ENCODE measurements around the gene SRPRB. TPM values are rescaled to one million over a fixed set of nuclear protein-coding genes. Genes with fewer than 3 reads are reported as not detected.

SRPRB gene
- total RNA-seq, 1 experiment from 2014 or later = 54.8 TPM

DNA sequence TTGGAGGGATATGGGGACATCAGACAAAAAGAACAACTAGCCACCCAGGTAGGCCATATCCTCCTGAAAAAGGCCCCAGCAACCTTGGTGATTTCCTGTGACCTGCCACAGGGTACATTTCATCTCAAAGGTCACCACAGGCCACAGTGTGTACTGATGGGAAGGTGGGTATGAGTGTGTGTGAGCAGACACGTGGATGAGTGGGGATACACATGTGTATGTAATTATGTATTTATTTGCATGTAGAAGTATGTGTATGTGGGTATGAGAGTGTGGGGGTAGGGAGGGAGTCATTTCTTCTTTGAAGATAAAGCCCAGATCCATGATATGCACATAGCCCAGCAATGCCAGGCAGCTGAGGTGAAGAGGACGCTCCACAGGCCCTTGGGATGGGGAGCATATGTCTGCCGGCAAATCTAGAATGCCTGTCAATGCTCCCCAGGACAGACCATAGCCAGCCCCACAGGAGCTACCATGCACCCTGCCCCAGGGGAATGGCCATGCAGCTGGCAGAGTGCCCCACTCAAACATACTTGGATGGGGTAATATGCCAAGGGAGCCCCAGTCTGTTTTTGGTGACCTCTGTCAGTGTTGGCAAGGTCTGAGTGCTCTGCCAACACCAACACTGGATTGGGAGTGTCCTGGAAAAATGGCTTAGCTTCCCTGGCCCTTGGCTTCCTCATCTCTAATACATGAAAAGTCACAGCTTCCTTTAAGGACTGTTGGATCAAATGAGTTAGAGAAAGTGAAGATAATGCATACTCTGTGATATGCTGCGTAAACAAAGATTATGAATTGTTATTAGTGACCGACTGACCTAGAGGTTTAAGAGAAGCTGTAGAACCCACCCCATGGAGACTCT lies 47.7 kb downstream of the SRPRB start:
- no peak overlapping the region for H3K18ac ChIP-seq (ENCODE audit: insufficient read length, low read depth, low read length)
- H2BK12ac ChIP-seq (ENCODE audit: insufficient read length, low read depth, low read length) = no peak overlapping the region
- H3K4ac ChIP-seq (ENCODE audit: low read depth, low read length) = no peak overlapping the region
- Mint-ChIP-seq H3K27ac (no peak overlapping the region), H3K4me3 (no peak overlapping the region), H3K36me3 (ENCODE audit: insufficient read depth in 1 of 3, low read depth in 3 of 3) (no peaks in the 10 kb centered on the region; a peak in 1 of 7 replicates), H3K27me3 (ENCODE audit: low read depth) (no peaks in the 10 kb centered on the region), H3K9me3 (no peaks in the 10 kb centered on the region), H3K4me1 (peaks cover 15 to 19% of the 10 kb centered on the region in 2 experiments)
- H4K8ac ChIP-seq (replicated peaks; ENCODE audit: insufficient read length, low read depth, low read length) = no peak overlapping the region
- peaks cover 2% of the 10 kb centered on the region; the same call in 1 of the 2 replicates for H3K4me1 ChIP-seq (ENCODE audit: insufficient read depth, low read length)
- H3T11ph ChIP-seq (ENCODE audit: low read length) = no peak overlapping the region
- no peak overlapping the region for H2BK15ac ChIP-seq (ENCODE audit: low read depth, low read length)
- no peak overlapping the region for H3K23ac ChIP-seq (ENCODE audit: insufficient read length, low read depth, low read length)
- no peaks in the 10 kb centered on the region for H3K9me3 ChIP-seq (ENCODE audit: control insufficient read depth, low read depth, low read length)
- no peak overlapping the region; the same call in 1 of the 2 replicates for H3K14ac ChIP-seq (ENCODE audit: insufficient read depth, low read length)
- H3K56ac ChIP-seq (ENCODE audit: insufficient read length, low read depth, low read length) = no peak overlapping the region
- H2AK5ac ChIP-seq (ENCODE audit: insufficient read length, low read length) = no peak overlapping the region
- H3K27ac ChIP-seq (ENCODE audit: insufficient read length, low read depth, low read length) = no peak overlapping the region
- no peak overlapping the region for H2BK5ac ChIP-seq (ENCODE audit: insufficient read length, low read length)
- no peaks in the 10 kb centered on the region for H3K79me1 ChIP-seq (ENCODE audit: insufficient read depth, low read depth, low read length, poor library complexity, severe bottlenecking)
- TF ChIP-seq, protein P1, sequence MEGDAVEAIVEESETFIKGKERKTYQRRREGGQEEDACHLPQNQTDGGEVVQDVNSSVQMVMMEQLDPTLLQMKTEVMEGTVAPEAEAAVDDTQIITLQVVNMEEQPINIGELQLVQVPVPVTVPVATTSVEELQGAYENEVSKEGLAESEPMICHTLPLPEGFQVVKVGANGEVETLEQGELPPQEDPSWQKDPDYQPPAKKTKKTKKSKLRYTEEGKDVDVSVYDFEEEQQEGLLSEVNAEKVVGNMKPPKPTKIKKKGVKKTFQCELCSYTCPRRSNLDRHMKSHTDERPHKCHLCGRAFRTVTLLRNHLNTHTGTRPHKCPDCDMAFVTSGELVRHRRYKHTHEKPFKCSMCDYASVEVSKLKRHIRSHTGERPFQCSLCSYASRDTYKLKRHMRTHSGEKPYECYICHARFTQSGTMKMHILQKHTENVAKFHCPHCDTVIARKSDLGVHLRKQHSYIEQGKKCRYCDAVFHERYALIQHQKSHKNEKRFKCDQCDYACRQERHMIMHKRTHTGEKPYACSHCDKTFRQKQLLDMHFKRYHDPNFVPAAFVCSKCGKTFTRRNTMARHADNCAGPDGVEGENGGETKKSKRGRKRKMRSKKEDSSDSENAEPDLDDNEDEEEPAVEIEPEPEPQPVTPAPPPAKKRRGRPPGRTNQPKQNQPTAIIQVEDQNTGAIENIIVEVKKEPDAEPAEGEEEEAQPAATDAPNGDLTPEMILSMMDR (conservative IDR thresholded peaks at IDR 0.05) = no peak
- H4K20me1 ChIP-seq (ENCODE audit: control insufficient read depth, insufficient read depth, insufficient read length) = no peaks in the 10 kb centered on the region
- H3K9ac ChIP-seq (ENCODE audit: extremely low read depth, insufficient read length, low read length) = no peak overlapping the region
- no peak overlapping the region for H2BK20ac ChIP-seq (ENCODE audit: low read depth, low read length, poor library complexity, severe bottlenecking)
- no peaks in the 10 kb centered on the region for H3K23me2 ChIP-seq (ENCODE audit: insufficient read length, low read depth, low read length, poor library complexity, severe bottlenecking)
- no CpG with 5 or more reads among the region's 5 CpGs for WGBS (ENCODE audit: extremely low coverage, insufficient read length, low lambda C conversion rate)
- no peak overlapping the region for H4K91ac ChIP-seq (ENCODE audit: insufficient read length, low read depth, low read length)
- H2BK120ac ChIP-seq (ENCODE audit: low read depth, low read length, poor library complexity, severe bottlenecking) = no peak overlapping the region
- H2AFZ ChIP-seq (ENCODE audit: low read length) = no peak overlapping the region
- no peaks in the 10 kb centered on the region for H3K27me3 ChIP-seq (ENCODE audit: insufficient read depth, low read length)
- H4K5ac ChIP-seq (ENCODE audit: insufficient read length, low read depth, low read length) = no peak overlapping the region
- no peak overlapping the region for H3K4me2 ChIP-seq (ENCODE audit: insufficient read depth, insufficient read length, low read length)
- DNase-seq = no peak
- H3K79me2 ChIP-seq (ENCODE audit: insufficient read depth, low read length) = no peaks in the 10 kb centered on the region
